Body of pancreas (tissue), 4 donors: Measurements from ENCODE around the gene IP6K3. TPM values are rescaled to one million over a fixed set of nuclear protein-coding genes. Genes with fewer than 3 reads are reported as not detected.

Experiments used
- ATAC-seq: fragments of 150-250 bp; one replicate; pipeline ENCODE4 v1.9.1; 2016
- DNase-seq, 4 donors: peaks; one replicate each; pipeline ENCODE4 v3.0.0-alpha.2; 2019
- H3K27ac ChIP-seq, 4 donors: fragments of 200-600 bp; sonication (generic); 1 replicate in 3 of 4; 2 replicates in 1 of 4; pipeline versions ENCODE4 v1.5.1 to v1.6.1; 2016 to 2019; ENCODE audit warnings: mild to moderate bottlenecking in 1 of 4, mixed read lengths in 1 of 4, moderate library complexity in 1 of 4
- H3K27me3 ChIP-seq, 2 donors: fragments of 200-600 bp; sonication (generic); one replicate each; pipeline ENCODE4 v1.6.0; 2016; ENCODE audit warnings: mild to moderate bottlenecking in 1 of 2
- H3K36me3 ChIP-seq, 2 donors: fragments of 200-600 bp; sonication (generic); replicated peaks in 1 of 2; 2 replicates each; pipeline ENCODE4 v1.5.1; 2016; ENCODE audit warnings: low read depth in 2 of 2; ENCODE audit not compliant: insufficient read depth in 1 of 2
- H3K4me1 ChIP-seq: fragments of 200-600 bp; sonication (generic); one replicate; pipeline ENCODE4 v1.6.0; 2016
- H3K4me3 ChIP-seq, 2 donors: fragments of 200-600 bp; sonication (generic); 1 replicate in 1 of 2; 2 replicates in 1 of 2; pipeline ENCODE4 v1.5.1; 2016 to 2019
- H3K9me3 ChIP-seq, 3 donors: fragments of 200-600 bp; sonication (generic); 1 replicate in 2 of 3; 2 replicates in 1 of 3; pipeline ENCODE4 v1.5.1; 2016
- CTCF ChIP-seq, 7 experiments: fragments of 450-650 bp in 4 of 7; fragments of 200-600 bp in 3 of 7; sonication (generic) in 3 of 7; IDR thresholded peaks; one replicate each; pipeline ENCODE4 v1.5.1; 2016 to 2019; ENCODE audit warnings: antibody characterized with exemption in 7 of 7
- POLR2A ChIP-seq, 3 donors: fragments of 450-650 bp; IDR thresholded peaks; one replicate each; pipeline ENCODE4 v1.6.1; 2016; ENCODE audit warnings: antibody characterized with exemption in 3 of 3, mild to moderate bottlenecking in 2 of 3
- WGBS, 2 donors: methylation state at CpG; one replicate each; pipeline ENCODE4 v1.1.5; 2017; 5-methylcytosine and 5-hydroxymethylcytosine counted together
- intact Hi-C: fragments of 100-400 bp; cut with DNase I; formaldehyde crosslinking; loops from one replicate; pipeline ENCODE4 v1.15.1; 2023
- total RNA-seq, 2 donors: library from RNA; depleted of rRNA; stranded (reverse); fragments of >200 nt; gene quantifications; one replicate each; pipeline ENCODE4 v1.1.0, GENCODE V29; 2016

Gene IP6K3
- total RNA-seq, 2 donors from 2014 or later, result not detected

GRCh38 chr6:33689148-33689494, 57.6 kb downstream of the IP6K3 start:
- H3K36me3 ChIP-seq, result peaks cover 0 to 12% of the 10 kb centered on the region in 2 donors
- intact Hi-C loops, result no loop called here
- no peaks in the 10 kb centered on the region for H3K27me3 ChIP-seq
- no peak for ATAC-seq
- DNase-seq, result no peak
- no peaks in the 10 kb centered on the region for H3K4me1 ChIP-seq
- H3K9me3 ChIP-seq, result no peaks in the 10 kb centered on the region
- no peak overlapping the region for H3K27ac ChIP-seq
- no peak overlapping the region for H3K4me3 ChIP-seq
- 78 to 82% methylated on average over 12 of the region's 12 CpGs for WGBS, 2 donors
- TF ChIP-seq CTCF (IDR thresholded peaks at IDR 0.05), result no peak
- no peak for TF ChIP-seq POLR2A (IDR thresholded peaks at IDR 0.05)

GRCh38 chr6:33688451-33689147, 58.1 kb downstream of the IP6K3 start:
- Histone ChIP-seq H3K27ac (no peak overlapping the region), H3K36me3 (peaks cover 0 to 12% of the 10 kb centered on the region in 2 donors), H3K9me3 (no peaks in the 10 kb centered on the region), H3K27me3 (no peaks in the 10 kb centered on the region), H3K4me3 (no peak overlapping the region), H3K4me1 (no peaks in the 10 kb centered on the region)
- DNase-seq (no peak), ATAC-seq (no peak)
- intact Hi-C loops, result no loop called here
- WGBS, 2 donors, result 89 to 90% methylated on average over 14 to 25 of the region's 25 CpGs
- TF ChIP-seq POLR2A (IDR thresholded peaks at IDR 0.05) (no peak), CTCF (IDR thresholded peaks at IDR 0.05) (no peak)

- DNase-seq, result no peak
- 92 to 96% methylated on average over 9 to 20 of the region's 20 CpGs for WGBS, 2 donors
- Histone ChIP-seq H3K27ac (no peak overlapping the region), H3K4me3 (no peak overlapping the region), H3K4me1 (no peaks in the 10 kb centered on the region), H3K36me3 (peaks cover 0 to 12% of the 10 kb centered on the region in 2 donors), H3K27me3 (no peaks in the 10 kb centered on the region), H3K9me3 (no peaks in the 10 kb centered on the region)
- intact Hi-C loops, result no loop called here
- no peak for ATAC-seq
- no peak for TF ChIP-seq POLR2A (IDR thresholded peaks at IDR 0.05)
- no peak for TF ChIP-seq CTCF (IDR thresholded peaks at IDR 0.05)
These were observed 58.7 kb downstream of the IP6K3 start for GRCh38 chr6:33688006-33688405.

- no peaks in the 10 kb centered on the region for H3K4me1 ChIP-seq
- H3K27ac ChIP-seq, result no peak overlapping the region
- 88 to 92% methylated on average over 23 to 27 of the region's 27 CpGs for WGBS, 2 donors
- H3K4me3 ChIP-seq, result no peak overlapping the region
- DNase-seq, result no peak
- H3K27me3 ChIP-seq, result no peaks in the 10 kb centered on the region
- peaks cover 0 to 12% of the 10 kb centered on the region in 2 donors for H3K36me3 ChIP-seq
- intact Hi-C loops, result no loop called here
- H3K9me3 ChIP-seq, result no peaks in the 10 kb centered on the region
- TF ChIP-seq POLR2A (IDR thresholded peaks at IDR 0.05) (no peak), CTCF (IDR thresholded peaks at IDR 0.05) (no peak)
- ATAC-seq, result no peak
These were observed 59.4 kb downstream of the IP6K3 start for GRCh38 chr6:33686981-33687975.
